ENCODE data around the gene WDR62.
"Not testable (repeated sequence)": the region's sequence is repeated elsewhere in the genome, so short reads cannot be mapped to it uniquely, and the experiment has no call there.

WDR62 gene

GRCh38 chr19:36040495-36040894 is 14.2 kb upstream of the WDR62 start:
- no peak for DNase-seq (ENCODE audit: low spot score)

DNA sequence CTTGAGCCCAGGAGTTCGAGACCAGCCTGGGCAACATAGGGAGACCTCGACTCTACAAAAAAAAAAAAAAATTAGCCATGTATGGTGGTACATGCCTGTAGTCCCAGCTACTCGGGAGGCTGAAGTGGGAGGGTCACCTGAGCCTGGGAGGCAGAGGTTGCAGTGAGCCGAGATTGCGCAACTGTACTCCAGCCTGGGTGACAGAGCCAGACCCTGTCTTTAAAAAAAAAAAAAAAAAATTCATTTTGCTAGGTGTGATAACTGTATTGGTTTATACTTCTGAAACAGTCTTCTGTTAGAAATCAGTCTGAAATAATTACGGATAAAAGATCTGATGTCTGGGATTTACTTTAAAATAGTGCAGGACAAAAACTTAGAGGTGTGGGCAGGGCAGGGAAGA is 13.6 kb upstream of the WDR62 start:
- not testable (repeated sequence) for DNase-seq (ENCODE audit: low spot score)

DNA sequence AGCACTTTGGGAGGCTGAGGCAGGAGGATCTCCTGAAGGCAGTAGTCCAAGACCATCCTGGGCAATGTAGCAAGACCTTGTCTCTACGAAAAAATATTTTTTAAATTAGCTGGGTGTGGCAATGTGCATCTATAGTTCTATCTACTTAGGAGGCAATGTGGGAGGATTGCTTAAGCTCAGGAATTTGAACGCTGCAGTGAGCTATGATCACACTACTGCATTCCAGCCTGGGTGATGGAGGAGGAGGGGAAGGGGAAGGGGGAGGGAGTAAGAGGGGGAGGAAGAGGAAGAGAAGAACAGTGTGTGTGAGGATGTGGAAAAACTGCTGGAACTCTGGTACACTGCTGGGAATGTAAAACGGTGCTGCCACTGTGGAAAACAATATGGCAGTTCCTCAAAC is 12.9 kb upstream of the WDR62 start:
- DNase-seq (ENCODE audit: low spot score) = no peak

- no peak for DNase-seq (ENCODE audit: low spot score)
These were observed 10.7 kb upstream of the WDR62 start for GRCh38 chr19:36043952-36044351.

DNA sequence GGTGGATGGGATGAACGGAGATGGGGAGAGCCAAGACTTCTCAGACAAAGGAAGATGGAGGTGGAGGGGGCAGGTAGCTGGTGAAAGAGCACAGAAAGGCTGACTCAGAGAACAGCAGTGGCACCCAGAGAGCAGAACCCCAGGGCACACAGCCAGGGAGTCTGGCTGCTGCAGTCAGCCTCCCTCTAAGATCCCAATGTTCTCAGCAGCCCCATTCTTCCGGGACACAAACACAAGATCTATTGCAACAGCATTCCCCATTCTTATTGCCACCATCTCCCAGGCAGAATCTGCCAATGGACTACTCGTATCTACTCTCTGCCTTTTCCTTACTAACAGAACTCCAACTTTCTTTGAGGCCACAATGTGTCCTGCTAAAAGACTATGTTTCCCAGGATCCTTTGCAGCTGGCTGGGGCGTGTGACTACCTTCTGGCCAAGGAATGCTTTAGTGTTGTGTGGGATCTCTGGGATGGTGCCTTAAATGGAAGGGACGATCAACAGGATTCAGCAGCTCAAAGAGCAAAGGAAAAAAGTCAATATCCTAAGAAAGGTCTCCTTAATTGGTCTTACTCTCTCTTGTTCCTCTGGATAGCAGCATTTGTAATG is 8.2 kb upstream of the WDR62 start:
- DNase-seq (ENCODE audit: low spot score) = no peak

DNA sequence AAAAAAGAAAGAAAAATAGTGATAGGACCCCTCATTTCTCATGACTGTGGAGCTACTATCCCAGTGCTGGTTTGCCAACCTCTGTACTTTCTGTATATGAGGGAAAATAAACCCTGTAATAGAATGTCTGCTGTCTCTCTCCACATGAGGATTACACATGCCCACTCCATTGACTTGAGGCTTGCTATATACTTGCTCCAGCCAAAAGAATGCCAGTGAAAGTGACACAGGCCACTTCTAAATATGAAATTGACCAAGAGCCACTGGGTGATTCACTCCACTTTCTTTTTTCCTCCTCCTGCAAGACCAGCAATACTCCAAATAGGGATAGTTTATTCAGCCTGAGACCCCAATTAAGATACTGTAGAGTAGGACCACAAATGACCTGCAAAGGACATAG is 6.9 kb upstream of the WDR62 start:
- DNase-seq (ENCODE audit: low spot score) = no peak

DNA sequence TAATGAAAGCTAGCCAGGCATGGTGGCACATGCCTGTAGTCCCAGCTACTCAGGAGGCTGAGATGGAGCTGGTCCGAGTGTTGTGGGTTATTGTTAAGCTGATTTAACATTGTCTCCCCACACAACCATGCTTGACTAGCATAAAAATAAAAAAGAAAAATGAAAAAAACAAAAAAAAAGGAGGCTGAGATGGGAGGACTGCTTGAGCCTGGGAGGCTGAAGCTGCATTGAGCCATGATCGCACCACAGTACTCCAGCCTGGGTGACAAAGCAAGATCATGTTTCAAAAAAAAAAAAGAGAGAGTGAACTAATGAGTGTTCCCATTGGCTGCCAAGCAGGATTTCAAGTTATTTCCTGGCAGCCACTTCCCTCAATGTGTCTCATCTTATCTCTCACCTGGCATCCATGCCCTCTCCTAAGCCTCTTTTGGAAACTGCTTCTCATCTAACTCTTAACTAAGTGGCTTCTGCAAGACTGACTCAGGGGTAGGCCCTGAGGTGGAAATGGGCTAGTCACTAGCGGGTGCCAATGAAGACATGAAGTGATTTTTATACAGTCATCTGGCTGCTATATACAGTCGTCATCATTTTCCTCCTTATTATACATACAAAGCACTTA is 5.5 kb upstream of the WDR62 start:
- DNase-seq (ENCODE audit: low spot score) = no peak

GRCh38 chr19:36051236-36051635 is 3.5 kb upstream of the WDR62 start:
- DNase-seq (ENCODE audit: low spot score) = no peak

GRCh38 chr19:36051637-36052036 is 3.1 kb upstream of the WDR62 start:
- no peak for DNase-seq (ENCODE audit: low spot score)

GRCh38 chr19:36054119-36054732 is 471 bp upstream of the WDR62 start, which contains the start of gene THAP8:
Gene THAP8 (minus strand): TSS chr19:36054285. CDS start chr19:36054217, 68 bp downstream.
- peak; percentile 100 for DNase-seq (ENCODE audit: low spot score)

DNA sequence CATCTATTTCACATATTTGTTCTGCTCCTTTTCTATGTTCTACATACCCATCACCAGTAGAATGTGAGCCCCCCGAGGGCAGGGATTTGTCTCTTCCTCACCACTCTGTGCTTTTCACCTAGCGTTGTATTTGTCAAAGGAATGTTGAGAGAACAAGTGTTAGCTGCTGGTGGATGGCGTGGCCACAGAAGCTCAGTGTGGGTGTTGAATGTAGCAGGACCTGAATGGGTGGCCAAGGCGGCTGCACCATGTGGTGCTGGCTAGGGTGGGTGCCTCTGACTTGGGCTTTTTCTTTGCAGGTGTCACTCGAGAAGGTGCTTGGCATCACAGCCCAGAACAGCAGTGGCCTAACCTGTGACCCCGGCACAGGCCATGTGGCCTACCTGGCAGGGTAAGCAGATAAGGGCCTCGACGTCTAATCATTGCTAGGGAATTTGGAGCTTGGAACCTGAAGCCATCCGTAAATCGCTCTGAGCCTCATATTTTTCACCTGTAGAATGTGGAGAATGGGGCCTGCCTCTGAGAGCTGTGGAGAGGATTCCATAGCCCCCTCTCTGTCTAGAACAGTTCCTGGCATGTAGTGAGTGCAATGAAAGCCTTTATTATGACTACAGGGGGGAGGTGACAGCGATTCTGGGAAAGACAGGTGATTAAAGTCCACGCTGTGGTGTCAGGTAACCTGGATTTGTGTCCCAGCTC is 3.9 kb downstream of the WDR62 start:
- DNase-seq (ENCODE audit: low spot score) = no peak

GRCh38 chr19:36059180-36059910 is 4.6 kb downstream of the WDR62 start:
- no peak for DNase-seq (ENCODE audit: low spot score)

DNA sequence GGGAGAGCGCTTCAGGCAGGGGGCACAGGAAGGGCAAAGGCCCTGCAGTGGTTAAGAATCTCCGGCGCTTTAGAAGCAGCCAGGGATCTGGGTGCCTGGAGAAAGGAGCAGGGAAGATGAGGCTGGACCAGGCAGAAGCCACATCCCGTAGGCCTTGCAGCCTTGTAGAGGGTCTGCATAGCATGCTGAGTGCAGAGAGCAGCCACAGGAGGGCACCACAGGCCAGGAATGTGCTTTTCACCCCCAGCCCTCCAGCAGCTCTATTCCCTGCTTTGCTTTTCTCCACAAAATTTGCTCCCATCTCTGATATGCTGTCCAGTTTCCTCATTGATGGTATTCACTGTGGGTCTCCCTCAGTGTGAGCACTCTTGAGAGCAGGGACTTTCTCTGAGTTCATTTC is 5.7 kb downstream of the WDR62 start:
- peak; percentile 14 for DNase-seq (ENCODE audit: low spot score)

DNA sequence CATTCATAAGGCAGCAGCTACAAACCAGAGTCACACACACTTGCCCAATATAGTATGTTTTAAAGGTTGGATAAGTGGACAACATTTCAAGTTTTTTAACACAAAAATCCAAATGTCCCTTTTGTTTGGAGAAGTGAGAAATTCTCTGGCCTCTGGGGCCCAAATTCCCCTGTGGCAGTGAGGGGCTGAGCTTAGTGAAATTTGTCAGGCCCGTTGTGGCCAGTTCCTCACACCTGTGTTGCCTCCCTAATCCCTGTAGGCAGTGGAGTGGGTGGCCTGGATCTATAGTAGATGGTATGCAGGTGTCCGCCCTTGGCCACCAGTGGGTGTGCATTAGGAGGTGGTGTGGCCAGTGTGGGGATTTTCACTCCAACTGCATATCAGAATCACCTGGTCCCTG is 6.7 kb downstream of the WDR62 start:
- no peak for DNase-seq (ENCODE audit: low spot score)

GRCh38 chr19:36064826-36065225 is 10.1 kb downstream of the WDR62 start:
- no peak for DNase-seq (ENCODE audit: low spot score)

DNA sequence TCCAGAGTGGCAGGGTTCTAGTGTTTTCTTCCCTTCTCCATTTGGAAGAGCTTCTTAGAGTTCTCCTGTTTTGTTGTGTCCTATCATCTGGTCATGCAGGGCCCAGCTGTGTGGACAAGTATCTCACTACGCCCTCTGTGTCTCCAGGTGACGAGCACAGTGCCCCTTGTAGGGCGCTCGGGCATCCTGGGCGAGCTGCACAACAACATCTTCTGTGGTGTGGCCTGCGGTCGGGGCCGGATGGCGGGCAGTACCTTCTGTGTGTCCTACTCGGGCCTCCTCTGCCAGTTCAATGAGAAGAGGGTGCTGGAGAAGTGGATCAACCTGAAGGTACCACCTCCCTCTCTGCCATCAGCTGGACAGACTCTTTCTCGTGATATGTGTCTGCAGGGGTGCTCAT is 13.0 kb downstream of the WDR62 start:
- no peak for DNase-seq (ENCODE audit: low spot score)

GRCh38 chr19:36068810-36069499 is 14.3 kb downstream of the WDR62 start:
- DNase-seq (ENCODE audit: low spot score) = not testable (repeated sequence)

GRCh38 chr19:36072081-36072480 is 17.4 kb downstream of the WDR62 start:
- no peak for DNase-seq (ENCODE audit: low spot score)

DNA sequence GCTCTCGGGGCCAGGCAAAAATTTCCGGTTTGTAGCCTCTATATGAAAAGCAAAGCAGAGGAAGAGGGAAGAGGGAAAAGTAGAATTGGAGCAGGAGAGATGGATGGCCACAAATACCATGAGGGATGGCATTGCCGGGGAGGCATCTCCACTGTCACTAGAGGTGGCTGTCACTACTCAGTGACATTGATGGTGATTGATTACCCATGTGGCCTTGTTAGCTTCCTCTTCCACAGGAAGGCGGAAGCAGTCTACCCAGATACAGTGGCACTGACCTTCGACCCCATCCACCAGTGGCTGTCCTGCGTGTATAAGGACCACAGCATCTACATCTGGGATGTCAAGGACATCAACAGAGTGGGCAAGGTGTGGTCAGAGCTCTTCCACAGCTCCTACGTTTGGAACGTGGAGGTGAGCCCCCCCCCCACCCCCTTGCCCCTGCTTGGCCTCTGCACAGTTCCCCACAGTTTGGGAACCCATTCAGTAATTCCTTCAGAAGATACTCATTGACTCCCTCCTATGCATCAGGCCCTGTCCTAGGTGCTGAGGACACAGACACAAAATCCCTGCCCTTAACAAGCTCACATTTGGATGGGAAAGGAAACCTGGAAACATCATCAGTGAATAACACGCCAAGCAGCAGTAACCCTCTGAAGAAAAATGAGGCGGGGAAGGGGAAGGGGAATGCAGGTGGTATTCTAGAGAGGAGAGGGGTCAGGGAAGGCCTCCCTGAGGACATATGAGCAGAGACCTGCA is 18.6 kb downstream of the WDR62 start:
- DNase-seq (ENCODE audit: low spot score) = no peak

GRCh38 chr19:36079389-36079945 is 24.8 kb downstream of the WDR62 start:
- no peak for DNase-seq (ENCODE audit: low spot score)

DNA sequence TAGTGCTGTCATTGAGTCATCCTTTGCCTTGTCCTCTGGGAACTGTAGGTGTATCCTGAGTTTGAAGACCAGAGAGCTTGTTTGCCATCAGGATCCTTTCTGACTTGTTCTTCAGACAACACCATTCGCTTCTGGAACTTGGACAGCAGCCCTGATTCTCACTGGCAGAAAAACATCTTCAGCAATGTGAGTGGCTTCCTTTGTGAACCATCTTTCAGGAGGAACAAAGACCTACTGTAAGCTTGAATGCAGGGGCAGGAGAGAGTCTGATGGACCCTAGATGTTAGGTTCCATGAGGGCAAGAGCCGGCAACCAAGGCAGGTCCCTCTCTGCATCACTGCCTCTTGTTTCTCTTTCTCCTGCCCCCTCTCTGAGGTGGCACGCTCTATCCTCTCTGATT is 26.7 kb downstream of the WDR62 start:
- DNase-seq (ENCODE audit: low spot score) = no peak
